B cell (primary cell): ENCODE data around the gene TMC1. TPM values are rescaled to one million over a fixed set of nuclear protein-coding genes. Genes with fewer than 3 reads are reported as not detected.
"Not testable (repeated sequence)": the region's sequence is repeated elsewhere in the genome, so short reads cannot be mapped to it uniquely, and the experiment has no call there.

Experiments
- ATAC-seq: fragments of 200-7000 bp; cut with Tn5 transposase; one replicate; pipeline ENCODE4 v1.10.0; 2021; ENCODE audit warnings: low read depth, mild to moderate bottlenecking, moderate number of reproducible peaks, moderate library complexity
- CTCF ChIA-PET: fragments of 350-600 bp; sonication (Branson Sonifier 250); formaldehyde crosslinking; loops from one replicate; lab custom pipeline; 2021; ENCODE audit warnings: antibody characterized with exemption, inconsistent platforms; lab: Charles Lee
- POLR2A ChIA-PET: fragments of 350-600 bp; sonication (Branson Sonifier 250); formaldehyde crosslinking; loops from one replicate; lab custom pipeline; 2021; ENCODE audit warnings: antibody characterized with exemption; lab: Charles Lee
- DNase-seq: peaks from one replicate; pipeline ENCODE4 v3.0.0; 2013
- H2AFZ ChIP-seq: 2 replicates; pipeline ENCODE4 v1.6.1; 2012; ENCODE audit warnings: mild to moderate bottlenecking, low read depth, low read length; ENCODE audit not compliant: insufficient read depth, poor library complexity, severe bottlenecking
- H3K27ac ChIP-seq, 2 donors: 1 replicate in 1 of 2; 2 replicates in 1 of 2; pipeline ENCODE4 v1.5.1; 2012 to 2013; ENCODE audit warnings: low read length in 2 of 2, mild to moderate bottlenecking in 2 of 2, moderate library complexity in 1 of 2
- H3K27me3 ChIP-seq, 4 experiments: fragments of 200-600 bp in 1 of 4; sonication (generic) in 1 of 4; replicated peaks in 1 of 4; 1 replicate in 2 of 4; 2 replicates in 2 of 4; pipeline versions ENCODE4 v1.6.1 to v1.7.0; 2013 to 2016; ENCODE audit warnings: low read length in 3 of 4, mild to moderate bottlenecking in 2 of 4, mixed read lengths in 1 of 4, moderate library complexity in 1 of 4; ENCODE audit not compliant: insufficient read depth in 4 of 4, control insufficient read depth in 3 of 4; ENCODE audit errors: control extremely low read depth in 1 of 4
- H3K36me3 ChIP-seq, 2 experiments: replicated peaks in 1 of 2; 1 replicate in 1 of 2; 2 replicates in 1 of 2; pipeline versions ENCODE4 v1.6.1 to v1.7.1; 2013; ENCODE audit warnings: low read length in 1 of 2; ENCODE audit not compliant: insufficient read depth in 2 of 2, control insufficient read depth in 1 of 2; ENCODE audit errors: control extremely low read depth in 1 of 2, extremely low read depth in 1 of 2
- H3K4me1 ChIP-seq, 2 donors: fragments of 200-600 bp in 1 of 2; sonication (generic) in 1 of 2; 1 replicate in 1 of 2; 2 replicates in 1 of 2; pipeline versions ENCODE4 v1.5.1 to v1.6.1; 2013 to 2017; ENCODE audit warnings: low read length in 2 of 2; ENCODE audit not compliant: control insufficient read depth in 2 of 2, insufficient read depth in 2 of 2
- H3K4me2 ChIP-seq: replicated peaks from 2 replicates; pipeline ENCODE3; 2012; ENCODE audit warnings: mild to moderate bottlenecking, low read depth, low read length; ENCODE audit not compliant: poor library complexity, severe bottlenecking
- H3K4me3 ChIP-seq, 5 experiments: fragments of 200-600 bp in 1 of 5; sonication (generic) in 1 of 5; 1 replicate in 3 of 5; 2 replicates in 2 of 5; pipeline versions ENCODE4 v1.5.1 to v1.7.0; 2011 to 2016; ENCODE audit warnings: low read length in 4 of 5, mild to moderate bottlenecking in 4 of 5, low read depth in 2 of 5, control low read depth in 1 of 5, moderate library complexity in 1 of 5; ENCODE audit not compliant: insufficient read depth in 1 of 5; ENCODE audit errors: control extremely low read depth in 1 of 5, extremely low read depth in 1 of 5
- H3K79me2 ChIP-seq: fragments of 200-600 bp; sonication (generic); one replicate; pipeline ENCODE4 v1.6.0; 2016; ENCODE audit warnings: low read length; ENCODE audit not compliant: control insufficient read depth, insufficient read depth
- H3K9ac ChIP-seq: fragments of 200-600 bp; sonication (generic); 2 replicates; pipeline ENCODE4 v1.6.1; 2017; ENCODE audit warnings: mild to moderate bottlenecking, low read length, moderate library complexity
- H3K9me3 ChIP-seq, 3 donors: one replicate each; pipeline versions ENCODE4 v1.6.1 to v1.7.1; 2013; ENCODE audit warnings: low read length in 2 of 3; ENCODE audit not compliant: control insufficient read depth in 2 of 3, insufficient read depth in 1 of 3; ENCODE audit errors: control extremely low read depth in 1 of 3
- H4K20me1 ChIP-seq: 2 replicates; pipeline ENCODE4 v1.6.0; 2012; ENCODE audit warnings: mild to moderate bottlenecking, low read length; ENCODE audit not compliant: insufficient read depth, control insufficient read depth, poor library complexity, severe bottlenecking
- H3K27ac Mint-ChIP-seq: one replicate; pipeline ENCODE4 v1.8.0; 2021; ENCODE audit warnings: mixed read lengths
- H3K27me3 Mint-ChIP-seq: one replicate; pipeline ENCODE4 v1.8.0; 2021; ENCODE audit warnings: mixed read lengths
- H3K4me1 Mint-ChIP-seq: one replicate; pipeline ENCODE4 v1.8.0; 2021; ENCODE audit warnings: mixed read lengths
- H3K4me3 Mint-ChIP-seq: one replicate; pipeline ENCODE4 v1.8.0; 2021; ENCODE audit warnings: mixed read lengths
- H3K9me3 Mint-ChIP-seq: one replicate; pipeline ENCODE4 v1.8.0; 2022; ENCODE audit warnings: mixed read lengths; ENCODE audit not compliant: insufficient read depth
- EZH2 ChIP-seq: IDR thresholded peaks from 2 replicates; pipeline ENCODE4 v1.6.1; 2012; ENCODE audit warnings: borderline replicate concordance, low read depth, mild to moderate bottlenecking, moderate library complexity, low read length; ENCODE audit not compliant: insufficient read depth, poor library complexity, severe bottlenecking
- WGBS: methylation state at CpG from one replicate; pipeline ENCODE4 v1.1.5; 2013; ENCODE audit warnings: missing lambda C conversion rate; ENCODE audit not compliant: insufficient coverage; 5-methylcytosine and 5-hydroxymethylcytosine counted together
- intact Hi-C: fragments of 100-400 bp; cut with micrococcal nuclease; formaldehyde crosslinking; loops from one replicate; pipeline ENCODE4 v1.10.0; 2022
- polyA plus RNA-seq: library from polyadenylated mRNA; depleted of rRNA; stranded (reverse); fragments of >200 nt; gene quantifications from 2 replicates; pipeline ENCODE4 v1.2.3, GENCODE V29; 2012
- total RNA-seq, 2 donors: library from RNA; stranded (reverse); fragments of 120-200 nt in 1 of 2; gene quantifications; 1 replicate in 1 of 2; 2 replicates in 1 of 2; pipeline versions ENCODE4 v1.2.3 to v1.2.4, GENCODE V29; 2013 to 2022
- TF ChIP-seq, protein P1 (sequence below): fragments of 200-600 bp; IDR thresholded peaks from one replicate; pipeline ENCODE4 v1.8.0; 2022; ENCODE audit warnings: antibody characterized with exemption, mild to moderate bottlenecking

TMC1 gene
- total and polyA plus RNA-seq, 2 donors (not counting 1 experiment from before 2014, with no cell fraction given), result not detected

DNA sequence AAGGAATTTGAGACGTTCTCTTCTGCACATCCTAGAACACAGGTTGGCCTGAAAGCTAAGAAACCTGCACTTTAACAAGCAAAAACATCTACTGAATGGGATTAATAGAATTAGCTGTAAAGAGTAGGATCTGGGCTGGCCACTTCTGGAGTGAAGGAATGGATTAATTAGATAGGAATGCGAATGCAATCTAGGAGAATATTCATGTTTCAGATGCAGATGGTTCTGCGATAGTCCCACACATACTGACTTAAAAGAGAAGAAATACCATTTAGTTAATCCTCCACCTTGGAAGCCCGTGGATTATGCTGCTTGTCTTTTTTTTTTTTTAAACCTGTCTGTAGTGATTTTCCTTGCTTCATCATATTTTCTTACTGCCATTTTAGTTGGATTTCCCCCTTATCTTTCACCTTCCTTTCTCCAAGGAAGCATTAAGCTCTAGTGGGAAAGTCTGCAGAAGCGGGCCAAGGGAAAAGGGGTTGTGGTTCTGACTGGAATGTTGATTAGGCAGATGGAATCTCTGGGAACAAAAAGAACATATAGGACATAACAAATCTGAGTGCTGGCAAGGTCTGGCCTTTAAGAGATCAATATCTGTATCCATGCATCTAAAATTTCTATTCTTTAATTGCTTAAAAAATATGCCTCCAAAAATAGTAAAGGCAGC is 279.1 kb downstream of the TMC1 start:
- ChIA-PET CTCF (no interaction called here), POLR2A (no interaction called here)
- Histone ChIP-seq H2AFZ (no peak overlapping the region), H3K9me3 (no peaks in the 10 kb centered on the region), H3K79me2 (no peaks in the 10 kb centered on the region), H3K27ac (no peak overlapping the region), H3K9ac (no peak overlapping the region), H3K4me3 (no peak overlapping the region), H3K4me2 (no peak overlapping the region), H3K4me1 (no peaks in the 10 kb centered on the region), H3K36me3 (no peaks in the 10 kb centered on the region), H3K27me3 (no peaks in the 10 kb centered on the region), H4K20me1 (no peaks in the 10 kb centered on the region)
- no peak overlapping the region for H3K4me3 Mint-ChIP-seq
- H3K9me3 Mint-ChIP-seq, result peaks cover 6% of the 10 kb centered on the region
- TF ChIP-seq EZH2, result no peak
- TF ChIP-seq, protein P1, sequence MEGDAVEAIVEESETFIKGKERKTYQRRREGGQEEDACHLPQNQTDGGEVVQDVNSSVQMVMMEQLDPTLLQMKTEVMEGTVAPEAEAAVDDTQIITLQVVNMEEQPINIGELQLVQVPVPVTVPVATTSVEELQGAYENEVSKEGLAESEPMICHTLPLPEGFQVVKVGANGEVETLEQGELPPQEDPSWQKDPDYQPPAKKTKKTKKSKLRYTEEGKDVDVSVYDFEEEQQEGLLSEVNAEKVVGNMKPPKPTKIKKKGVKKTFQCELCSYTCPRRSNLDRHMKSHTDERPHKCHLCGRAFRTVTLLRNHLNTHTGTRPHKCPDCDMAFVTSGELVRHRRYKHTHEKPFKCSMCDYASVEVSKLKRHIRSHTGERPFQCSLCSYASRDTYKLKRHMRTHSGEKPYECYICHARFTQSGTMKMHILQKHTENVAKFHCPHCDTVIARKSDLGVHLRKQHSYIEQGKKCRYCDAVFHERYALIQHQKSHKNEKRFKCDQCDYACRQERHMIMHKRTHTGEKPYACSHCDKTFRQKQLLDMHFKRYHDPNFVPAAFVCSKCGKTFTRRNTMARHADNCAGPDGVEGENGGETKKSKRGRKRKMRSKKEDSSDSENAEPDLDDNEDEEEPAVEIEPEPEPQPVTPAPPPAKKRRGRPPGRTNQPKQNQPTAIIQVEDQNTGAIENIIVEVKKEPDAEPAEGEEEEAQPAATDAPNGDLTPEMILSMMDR, result no peak
- no peaks in the 10 kb centered on the region for H3K4me1 Mint-ChIP-seq
- intact Hi-C loops, result no loop called here
- ATAC-seq (no peak), DNase-seq (no peak)
- peaks cover 4% of the 10 kb centered on the region for H3K27me3 Mint-ChIP-seq
- H3K27ac Mint-ChIP-seq, result no peak overlapping the region
- no CpG with 5 or more reads among the region's 5 CpGs for WGBS

DNA sequence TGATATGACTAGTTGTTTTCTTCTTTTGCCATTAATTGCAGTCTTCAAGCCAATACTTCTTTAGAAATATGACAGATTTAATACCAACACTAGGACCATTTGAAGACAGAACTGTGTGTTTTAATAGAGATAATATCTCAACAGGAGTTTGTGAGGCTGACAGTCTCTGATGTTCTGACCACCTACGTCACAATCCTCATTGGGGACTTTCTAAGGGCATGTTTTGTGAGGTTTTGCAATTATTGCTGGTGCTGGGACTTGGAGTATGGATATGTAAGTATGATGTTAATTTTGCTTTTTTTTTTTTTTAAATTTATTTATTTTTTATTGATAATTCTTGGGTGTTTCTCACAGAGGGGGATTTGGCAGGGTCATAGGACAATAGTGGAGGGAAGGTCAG is 283.8 kb downstream of the TMC1 start:
- ATAC-seq, result no peak
- no CpG with 5 or more reads among the region's 1 CpG for WGBS
- DNase-seq, result no peak
- POLR2A ChIA-PET, result no interaction called here
- H3K4me2 ChIP-seq, result no peak overlapping the region
- no peak overlapping the region for H3K4me3 Mint-ChIP-seq
- no peaks in the 10 kb centered on the region for H3K27me3 Mint-ChIP-seq
- no peaks in the 10 kb centered on the region for H3K36me3 ChIP-seq
- no peaks in the 10 kb centered on the region for H4K20me1 ChIP-seq
- CTCF ChIA-PET, result no interaction called here
- TF ChIP-seq EZH2, result no peak
- TF ChIP-seq, protein P1, result no peak
- no peaks in the 10 kb centered on the region for H3K4me1 Mint-ChIP-seq
- no peak overlapping the region for H3K4me3 ChIP-seq
- intact Hi-C loops, result no loop called here
- no peaks in the 10 kb centered on the region for H3K4me1 ChIP-seq
- no peak overlapping the region for H2AFZ ChIP-seq
- H3K79me2 ChIP-seq, result no peaks in the 10 kb centered on the region
- H3K9ac ChIP-seq, result no peak overlapping the region
- no peaks in the 10 kb centered on the region for H3K27me3 ChIP-seq
- H3K27ac Mint-ChIP-seq, result no peak overlapping the region
- peaks cover 0 to 6% (median 0%) of the 10 kb centered on the region in 3 donors for H3K9me3 ChIP-seq
- no peaks in the 10 kb centered on the region for H3K9me3 Mint-ChIP-seq
- H3K27ac ChIP-seq, result no peak overlapping the region

DNA sequence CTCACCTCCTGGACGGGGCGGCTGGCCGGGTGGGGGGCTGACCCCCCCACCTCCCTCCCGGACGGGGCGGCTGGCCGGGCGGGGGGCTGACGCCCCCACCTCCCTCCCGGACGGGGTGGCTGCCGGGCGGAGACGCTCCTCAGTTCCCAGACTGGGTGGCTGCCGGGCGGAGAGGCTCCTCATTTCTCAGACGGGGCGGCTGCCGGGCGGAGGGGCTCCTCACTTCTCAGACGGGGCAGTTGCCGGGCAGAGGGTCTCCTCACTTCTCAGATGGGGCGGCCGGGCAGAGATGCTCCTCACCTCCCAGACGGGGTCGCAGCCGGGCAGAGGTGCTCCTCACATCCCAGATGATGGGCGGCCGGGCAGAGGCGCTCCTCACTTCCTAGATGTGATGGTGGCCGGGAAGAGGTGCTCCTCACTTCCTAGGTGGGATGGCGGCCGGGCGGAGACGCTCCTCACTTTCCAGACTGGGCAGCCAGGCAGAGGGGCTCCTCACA is 285.0 kb downstream of the TMC1 start:
- H3K4me1 Mint-ChIP-seq, H3K9me3 ChIP-seq, H3K9me3 Mint-ChIP-seq, H3K27me3 Mint-ChIP-seq, intact Hi-C loops, H3K27ac ChIP-seq, H3K79me2 ChIP-seq, H3K4me2 ChIP-seq, CTCF ChIA-PET, DNase-seq, H3K36me3 ChIP-seq, H3K9ac ChIP-seq, ATAC-seq, H2AFZ ChIP-seq, H3K4me3 Mint-ChIP-seq, H3K4me3 ChIP-seq, H3K27me3 ChIP-seq, H3K27ac Mint-ChIP-seq, H4K20me1 ChIP-seq, H3K4me1 ChIP-seq, POLR2A ChIA-PET: not testable (repeated sequence)
- 95% methylated on average over 11 of the region's 35 CpGs for WGBS
